ENCODE data around the gene LIAS.
"Not testable (repeated sequence)": the region's sequence is repeated elsewhere in the genome, so short reads cannot be mapped to it uniquely, and the experiment has no call there.

The LIAS gene

DNA sequence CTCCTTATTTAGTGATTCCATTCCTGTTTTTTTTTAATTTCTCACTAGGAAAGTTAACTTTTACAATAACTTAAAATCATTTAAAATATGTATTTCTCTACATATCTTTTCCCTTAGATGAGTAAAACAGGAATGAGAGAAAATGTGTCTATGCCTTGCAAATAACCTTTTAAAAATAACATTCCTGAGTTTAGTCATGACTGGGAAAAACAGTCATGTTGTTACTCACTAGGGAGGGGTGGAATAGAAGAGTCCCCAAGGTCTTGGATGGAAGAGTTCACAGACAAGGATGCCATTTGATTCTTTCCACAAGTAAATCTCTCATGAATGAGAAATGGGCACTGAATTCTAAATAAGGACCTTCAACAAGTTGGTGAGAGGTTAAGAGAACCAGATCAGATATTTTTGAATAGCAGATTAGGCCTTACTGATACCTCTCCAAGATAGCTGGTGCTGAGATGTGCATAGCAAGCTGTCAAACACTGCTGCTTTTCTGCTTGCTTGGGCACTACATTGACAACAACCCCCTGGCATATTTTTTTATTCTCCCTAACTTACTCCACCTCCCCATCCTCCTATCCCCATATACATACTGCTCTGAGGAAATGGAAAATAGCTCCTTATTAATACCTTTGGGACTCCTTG, 43.3 kb downstream of the LIAS start:
- DNase-seq: no peak

GRCh38 chr4:39502664-39503035, 43.8 kb downstream of the LIAS start:
- DNase-seq: not testable (repeated sequence)

DNA sequence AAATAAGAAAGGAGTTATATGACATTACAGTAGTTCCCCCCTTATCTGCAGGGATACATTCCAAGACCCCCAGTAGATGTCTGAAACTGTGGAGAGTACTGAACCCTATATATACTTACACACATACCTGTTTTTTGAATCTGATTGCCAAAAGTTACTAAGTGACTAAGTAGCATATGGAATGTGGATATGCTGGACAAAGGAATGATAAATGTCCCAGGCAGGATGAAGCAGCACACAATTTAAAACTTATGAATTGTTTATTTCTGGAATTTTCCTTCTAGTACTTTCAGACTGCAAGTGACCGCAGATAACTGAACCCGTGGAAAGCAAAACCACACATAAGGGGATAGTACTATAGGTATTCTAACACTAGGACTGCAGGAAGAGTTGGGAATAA, 45.7 kb downstream of the LIAS start:
- DNase-seq: no peak

GRCh38 chr4:39505581-39505980, 46.7 kb downstream of the LIAS start:
- DNase-seq: no peak

- DNase-seq: no peak
These were observed 51.6 kb downstream of the LIAS start for GRCh38 chr4:39510348-39510929.

DNA sequence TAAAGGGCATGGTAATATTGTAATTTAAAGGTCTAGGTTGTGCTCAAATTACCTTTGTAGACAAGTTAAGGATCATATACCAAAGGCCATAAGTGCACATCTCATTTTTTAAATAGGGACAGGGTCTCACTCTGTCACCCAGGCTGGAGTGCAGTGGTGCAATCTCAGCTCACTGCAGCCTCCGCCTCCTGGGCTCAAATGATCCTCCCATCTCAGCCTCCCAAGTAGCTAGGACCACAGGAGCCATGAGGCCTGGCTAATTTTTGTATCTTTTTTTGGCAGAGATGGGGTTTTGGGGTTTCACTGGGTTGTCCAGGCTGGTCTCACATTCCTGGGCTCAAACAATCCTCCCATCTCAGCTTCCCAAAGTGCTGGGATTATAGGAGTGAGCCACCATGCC, 55.4 kb downstream of the LIAS start:
- not testable (repeated sequence) for DNase-seq

DNA sequence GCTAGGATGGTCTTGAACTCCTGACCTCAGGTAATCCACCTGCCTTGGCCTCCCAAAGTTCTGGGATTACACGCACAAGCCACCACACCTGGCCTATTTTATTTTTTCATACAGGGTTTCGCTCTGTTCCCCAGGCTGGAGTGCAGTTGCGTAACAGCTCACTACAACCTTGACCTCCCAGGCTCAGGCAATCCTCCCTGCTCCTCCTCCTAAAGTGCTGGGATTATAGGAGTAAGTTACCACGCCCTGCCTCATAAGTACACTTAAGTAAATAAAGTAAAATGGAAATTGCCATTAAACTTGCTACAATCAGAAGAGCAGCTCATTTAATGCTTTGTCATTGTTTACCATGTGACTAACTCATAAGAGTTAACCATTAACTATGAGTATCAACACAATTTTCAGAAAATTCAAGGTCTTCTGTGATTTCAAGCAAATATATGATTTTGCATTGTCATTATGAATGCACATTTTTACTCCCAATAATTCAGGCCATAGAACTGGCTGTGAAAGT, 56.1 kb downstream of the LIAS start:
- DNase-seq: peak; percentile 99

DNA sequence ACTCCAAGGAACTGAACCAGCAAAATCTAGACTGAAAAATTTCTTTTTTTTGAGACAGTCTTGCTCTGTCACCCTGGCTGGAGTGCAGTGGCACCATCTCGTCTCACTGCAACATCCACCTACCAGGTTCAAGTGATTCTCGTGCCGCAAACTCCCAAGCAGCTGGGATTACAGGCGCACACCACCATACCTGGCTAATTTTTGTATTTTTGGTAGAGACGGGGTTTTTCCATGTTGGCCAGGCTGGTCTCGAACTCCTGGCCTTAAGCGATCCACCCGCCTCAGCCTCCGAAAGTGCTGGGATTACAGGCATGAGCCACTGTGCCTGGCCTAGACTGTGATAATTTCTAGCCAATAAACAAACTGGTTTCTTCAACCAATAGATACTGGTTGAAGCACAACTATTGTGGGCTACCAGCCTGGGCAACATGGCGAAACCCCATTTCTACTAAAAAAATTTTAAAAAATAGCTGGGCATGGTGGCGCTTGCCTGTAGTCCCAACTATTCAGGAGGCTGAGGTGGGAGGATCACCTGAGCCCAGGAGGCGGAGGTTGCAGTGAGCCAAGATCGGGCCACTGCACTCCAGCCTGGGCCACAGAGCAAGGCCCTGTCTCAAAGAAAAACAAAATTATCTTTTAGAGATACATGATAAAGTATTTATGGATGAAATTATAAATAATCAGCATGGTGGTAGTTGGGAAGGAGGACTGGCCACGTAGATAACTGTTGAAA, 57.0 kb downstream of the LIAS start:
- DNase-seq: peak; percentile 61

DNA sequence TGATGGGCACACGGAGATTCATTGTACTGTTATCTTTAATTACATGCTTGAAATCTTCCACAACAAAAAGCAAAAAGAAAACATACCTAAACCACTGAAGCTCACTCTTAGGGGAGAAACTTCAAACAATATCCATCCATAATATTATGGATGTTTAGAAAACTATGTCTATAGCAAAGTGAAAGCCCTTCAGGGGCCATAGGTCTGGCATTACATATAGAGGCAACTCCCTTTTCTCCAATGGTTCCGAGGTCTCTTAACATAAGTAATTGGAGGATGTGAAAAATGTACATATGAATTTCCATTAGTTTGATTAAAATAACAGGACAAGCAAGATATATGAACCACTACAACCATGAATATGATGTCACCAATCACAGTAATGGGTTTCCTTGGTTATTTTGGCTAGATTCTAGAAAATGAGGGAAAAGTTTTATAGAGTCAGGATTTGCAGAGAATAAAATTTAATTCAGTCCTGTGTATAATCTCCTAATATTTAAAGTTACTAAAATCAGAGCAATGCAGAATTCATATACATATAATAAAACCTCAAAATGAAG, 57.6 kb downstream of the LIAS start:
- peak; percentile 34 for DNase-seq

DNA sequence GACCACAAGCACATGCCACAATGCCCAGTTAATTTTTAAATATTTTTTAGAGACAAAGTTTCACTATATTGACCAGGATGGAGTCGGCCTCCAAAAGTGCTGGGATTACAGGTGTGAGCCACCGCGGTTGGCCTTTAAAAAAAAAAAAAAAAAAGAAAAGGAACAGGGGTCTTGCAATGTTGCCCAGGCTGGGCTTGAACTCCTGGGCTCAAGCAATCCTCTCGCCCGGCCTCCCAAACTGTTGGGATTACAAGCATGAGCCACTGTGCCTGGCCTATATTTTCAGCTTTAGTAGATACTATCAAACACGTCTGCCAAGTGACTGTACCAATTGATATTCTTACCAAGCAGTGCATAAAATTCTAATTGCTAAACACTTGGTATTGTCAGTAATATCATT, 59.6 kb downstream of the LIAS start:
- DNase-seq: no peak

GRCh38 chr4:39521253-39521919, 62.5 kb downstream of the LIAS start:
- no peak for DNase-seq

DNA sequence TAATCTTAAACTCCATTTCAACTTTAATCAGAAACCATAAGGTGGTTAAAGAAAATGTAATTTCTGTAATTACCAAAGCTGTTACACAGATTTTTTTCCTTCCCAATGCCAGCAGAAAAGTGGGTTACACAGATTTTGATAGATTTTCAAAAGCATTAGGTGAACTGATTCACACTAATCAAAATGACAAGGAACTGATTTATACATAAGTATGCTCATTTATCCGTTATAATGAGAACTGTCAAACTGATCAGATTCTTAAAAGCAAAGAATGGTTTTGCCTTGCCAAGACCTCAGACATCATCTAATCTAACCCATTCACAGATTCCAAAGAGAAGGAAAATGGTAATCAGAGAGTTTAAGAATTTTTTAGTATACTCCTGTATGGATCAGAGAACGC, 63.2 kb downstream of the LIAS start:
- DNase-seq: no peak

DNA sequence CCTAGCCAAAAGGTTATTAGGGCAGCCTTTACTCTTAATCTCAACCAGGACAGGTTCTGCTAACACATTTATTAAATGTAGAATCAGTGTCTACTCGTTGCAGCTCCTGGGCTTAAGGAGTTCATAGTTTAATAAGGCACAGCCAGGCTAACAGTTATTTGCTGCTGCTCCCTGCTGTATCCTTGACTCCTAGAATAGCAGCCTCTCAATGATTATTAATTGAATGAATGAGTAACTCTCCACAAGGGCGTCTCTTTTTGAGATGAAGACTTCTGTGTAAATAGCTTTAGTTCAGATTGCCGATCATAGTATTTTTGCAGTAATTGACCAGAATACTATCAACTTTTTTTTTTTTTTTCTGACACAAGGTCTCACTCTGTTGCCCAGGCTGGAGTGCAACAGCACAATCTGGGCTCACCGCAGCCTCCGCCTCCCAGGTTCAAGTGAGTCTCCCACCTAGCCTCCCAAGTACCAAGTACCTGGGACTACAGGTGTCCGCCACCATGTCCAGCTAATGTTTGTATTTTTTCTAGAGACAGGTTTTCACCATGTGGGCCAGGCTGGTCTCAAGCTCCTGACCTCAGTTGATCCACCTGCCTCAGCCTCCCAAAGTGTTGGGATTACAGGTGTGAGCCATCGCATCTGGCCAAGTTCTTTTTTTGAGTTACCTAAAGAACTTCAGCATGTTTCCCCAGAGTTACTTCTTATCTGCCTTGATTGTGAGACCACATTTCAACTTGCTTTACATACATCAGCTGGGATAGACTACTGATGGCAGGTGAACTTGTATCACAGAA, 65.5 kb downstream of the LIAS start:
- no peak for DNase-seq

DNA sequence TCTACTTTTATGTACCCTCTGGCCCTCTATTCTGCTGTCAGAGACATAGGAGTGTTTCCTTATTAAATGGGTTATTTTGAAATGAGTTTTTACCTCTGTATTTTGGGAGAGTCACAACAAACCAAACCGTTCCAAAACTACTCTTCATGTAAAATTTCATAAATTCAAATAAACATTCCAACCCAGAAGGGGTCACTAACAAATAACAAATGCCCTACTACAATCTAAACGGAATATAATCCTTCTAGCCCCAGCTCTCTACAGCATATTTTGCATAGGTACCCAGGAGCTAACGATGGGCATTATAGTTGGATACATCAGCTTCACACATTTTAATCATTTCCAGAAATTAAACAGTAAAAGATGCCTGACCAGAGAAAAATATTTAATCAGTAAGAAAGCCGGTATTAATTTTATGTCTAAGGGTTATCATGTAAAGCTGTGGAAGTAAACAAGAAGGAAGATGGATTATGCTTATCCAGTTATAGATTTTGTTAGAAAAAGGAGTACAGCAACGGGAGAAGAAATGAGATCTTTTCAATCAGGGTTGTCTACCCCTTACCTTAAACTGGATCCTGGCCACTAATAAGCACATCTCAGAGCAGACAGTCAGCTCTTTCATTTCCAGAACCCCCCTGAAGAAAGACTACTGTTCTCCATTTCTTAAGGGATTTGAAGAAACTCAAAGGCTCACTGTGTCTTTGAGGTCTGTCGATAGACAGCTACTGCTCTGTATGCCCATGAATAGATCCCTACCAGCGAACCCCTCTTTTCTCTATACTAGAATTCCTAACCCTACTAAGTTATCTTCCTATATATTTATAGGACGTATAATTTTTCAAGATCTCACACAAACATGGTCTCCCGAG, 67.2 kb downstream of the LIAS start:
- DNase-seq: no peak

DNA sequence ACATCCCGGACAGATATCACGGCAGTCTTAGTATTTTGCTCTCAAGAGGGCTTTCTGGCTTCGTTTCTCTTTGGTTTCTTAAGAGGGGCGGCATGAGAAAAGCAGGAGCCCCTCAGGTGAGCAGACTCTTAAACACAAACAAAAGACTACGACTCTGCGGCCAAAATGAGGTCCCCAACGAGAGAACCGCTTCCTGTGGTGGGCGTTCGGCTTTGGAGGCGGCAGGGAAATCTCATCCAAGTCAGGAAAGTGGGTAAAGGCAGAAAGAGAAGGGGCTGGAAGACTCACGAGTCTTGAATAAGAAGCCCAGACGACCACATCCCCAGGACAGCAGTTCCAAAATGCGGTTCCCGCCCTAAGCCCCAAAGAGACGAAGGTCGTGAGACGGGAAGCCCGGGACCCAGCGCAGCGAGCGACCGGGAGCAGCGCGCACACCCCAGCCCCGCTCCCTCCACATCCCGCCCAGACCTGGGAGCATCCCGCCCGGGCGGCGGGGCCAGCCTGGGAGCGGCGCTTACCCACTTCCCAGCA, 68.0 kb downstream of the LIAS start:
- no peak for DNase-seq

DNA sequence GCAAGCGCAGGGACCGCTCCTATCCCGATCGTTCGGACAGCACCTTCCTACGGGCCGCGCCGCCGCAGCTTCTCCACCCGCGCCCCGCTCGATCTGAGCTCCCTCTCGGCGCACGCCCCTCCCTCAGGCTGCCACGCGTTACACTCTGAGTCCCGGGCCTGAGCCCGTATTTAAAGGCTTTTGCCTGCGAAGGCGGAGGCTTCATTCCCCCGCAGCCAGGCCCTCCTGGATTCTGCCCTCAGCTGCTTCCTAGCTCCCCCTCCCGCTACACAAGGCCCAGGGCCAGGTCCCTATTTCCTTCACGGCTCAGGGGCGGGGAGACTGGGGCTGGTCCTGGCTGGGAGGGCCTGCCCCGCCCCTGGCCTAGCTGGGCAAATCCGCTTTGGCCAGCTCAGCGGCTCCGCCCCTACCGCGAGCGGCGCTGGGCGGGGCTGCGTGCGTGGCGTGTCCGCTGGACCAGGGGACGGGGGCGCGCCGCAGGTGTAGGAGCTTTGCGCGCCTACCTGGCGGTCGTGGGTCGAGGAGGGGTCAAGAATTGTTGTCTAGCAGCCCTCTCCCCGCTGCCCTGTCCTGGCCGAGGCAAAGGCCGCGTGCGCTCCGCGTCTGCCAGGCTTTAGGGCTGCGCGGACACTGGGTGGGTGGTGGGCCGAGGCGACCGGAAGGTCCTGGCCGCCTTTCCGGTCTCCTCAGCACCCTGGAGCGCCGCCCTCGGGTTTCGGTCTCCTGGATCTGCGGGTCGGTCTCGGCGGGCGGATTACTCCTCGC, 68.6 kb downstream of the LIAS start, which contains the start of gene UGDH:
UGDH (minus strand) TSS at position 144 of the 765 bp plus-strand sequence. CDS start 5,927 bp downstream, outside the sequence.
- peak; percentile 100 for DNase-seq

DNA sequence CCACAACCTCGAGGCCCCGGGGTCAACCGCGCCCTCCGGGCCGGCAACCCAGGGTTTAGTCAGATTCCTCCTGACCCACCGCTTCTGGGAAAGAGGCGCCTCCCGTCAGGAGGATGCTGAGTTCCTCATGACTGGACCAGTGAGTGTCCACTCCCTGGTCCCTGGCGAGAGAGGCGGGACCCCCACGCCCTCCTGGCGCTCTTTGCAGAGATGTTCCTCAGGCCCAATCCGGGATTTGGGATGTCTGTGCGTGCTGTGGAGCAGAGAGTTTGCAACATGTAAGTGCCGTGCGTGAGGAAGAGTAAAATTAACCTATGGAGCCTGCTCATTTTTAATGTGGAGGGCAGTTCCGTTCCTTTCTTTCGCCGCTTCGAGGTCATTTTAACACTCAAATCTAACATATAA, 69.2 kb downstream of the LIAS start:
- DNase-seq: no peak
